GM19240 (cell line): ENCODE measurements around the gene EGF.
A peak's percentile ranks its signal among the peaks of the same experiment; 100 is the strongest.
"Not testable (repeated sequence)": the region's sequence is repeated elsewhere in the genome, so short reads cannot be mapped to it uniquely, and the experiment has no call there.

Experiments used
- DNase-seq: peaks from one replicate; pipeline ENCODE4 v3.0.0; 2011; ENCODE audit warnings: low spot score; ENCODE audit not compliant: insufficient read length

EGF gene

DNA sequence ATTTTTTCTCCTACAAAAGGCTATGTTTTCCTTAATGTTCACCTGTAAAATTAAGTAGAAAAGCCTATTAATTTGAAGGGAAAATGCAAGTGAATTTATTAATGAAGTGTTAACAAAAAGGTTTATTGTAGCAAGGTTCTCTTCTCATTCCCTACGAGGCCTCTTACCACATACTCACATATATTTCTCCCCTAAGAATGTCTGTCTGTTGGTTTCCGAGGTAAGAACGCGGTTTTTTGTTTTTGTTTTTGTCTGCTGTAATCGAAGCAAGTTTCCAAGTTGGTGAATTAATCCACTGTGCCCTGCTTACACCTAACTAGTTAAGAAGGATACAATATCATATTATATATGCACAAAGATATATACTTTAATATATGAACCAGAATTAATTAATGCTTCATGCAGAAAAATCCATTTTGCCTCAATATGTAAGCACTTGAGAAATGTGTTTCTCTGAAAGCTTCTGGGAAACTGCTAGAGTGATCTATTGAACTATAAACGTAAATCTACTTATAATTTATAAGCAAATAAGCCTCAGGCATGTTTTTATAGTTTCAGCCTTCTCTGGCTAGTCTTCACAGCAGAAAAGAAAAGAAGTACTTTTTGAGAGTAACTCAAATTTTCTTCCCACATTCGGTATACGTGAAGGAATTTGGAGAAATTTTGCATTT, 120.8 kb downstream of the EGF start:
- DNase-seq = no peak

DNA sequence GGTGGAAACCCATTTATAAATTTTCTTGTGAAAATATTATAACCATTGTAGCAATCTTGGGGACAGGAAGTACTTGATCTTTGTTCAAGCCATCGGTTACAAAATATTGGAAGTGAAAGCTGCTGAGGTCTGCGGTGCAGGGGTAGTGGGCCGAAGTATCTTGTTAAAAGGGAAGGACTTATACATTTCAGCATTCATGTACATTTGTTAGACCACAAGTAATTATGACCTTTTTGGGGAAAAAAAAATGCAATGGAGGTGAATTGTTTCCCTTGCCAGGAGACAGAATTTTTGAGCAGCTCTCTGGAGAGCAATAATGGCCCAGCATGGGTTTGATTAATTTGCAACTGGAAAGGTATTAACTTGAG, 121.3 kb downstream of the EGF start:
- DNase-seq = peak; percentile 19

DNA sequence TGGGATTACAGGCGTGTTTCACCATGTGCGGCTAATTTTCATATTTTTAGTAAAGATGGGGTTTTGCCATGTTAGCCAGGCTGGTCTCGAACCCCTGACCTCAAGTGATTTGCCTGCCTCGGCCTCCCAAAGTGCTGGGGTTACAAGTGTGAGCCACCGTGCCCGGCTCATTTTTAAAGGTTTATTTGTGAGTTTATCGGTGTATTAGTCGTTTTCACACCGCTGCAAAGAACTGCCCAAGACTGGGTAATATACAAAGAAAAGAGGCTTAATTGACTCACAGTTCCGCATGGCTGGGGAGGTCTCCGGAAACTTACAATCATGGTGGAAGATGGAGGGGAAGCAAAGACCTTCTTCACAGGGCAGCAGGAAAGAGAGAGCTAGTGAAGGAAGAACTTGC, 126.5 kb downstream of the EGF start:
- DNase-seq = not testable (repeated sequence)

DNA sequence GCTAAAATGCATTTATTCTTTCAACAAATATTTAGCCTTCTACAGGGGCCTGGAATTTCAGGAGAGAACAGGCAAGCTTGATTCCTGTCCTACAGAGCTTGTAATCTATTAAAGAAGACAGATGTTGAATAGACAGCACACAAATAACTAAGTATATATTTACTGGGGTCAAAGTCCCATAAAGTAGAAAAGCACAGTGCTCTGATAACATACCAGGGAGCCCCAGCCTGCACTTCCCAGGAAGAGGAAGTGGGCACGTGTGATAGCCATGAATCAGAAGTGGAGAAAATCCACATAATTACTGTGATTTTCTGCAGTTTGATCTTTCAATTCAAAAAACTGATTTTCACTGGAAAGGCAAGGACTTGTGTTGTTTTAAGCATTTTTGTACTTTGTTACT, 129.1 kb downstream of the EGF start:
- DNase-seq = no peak

DNA sequence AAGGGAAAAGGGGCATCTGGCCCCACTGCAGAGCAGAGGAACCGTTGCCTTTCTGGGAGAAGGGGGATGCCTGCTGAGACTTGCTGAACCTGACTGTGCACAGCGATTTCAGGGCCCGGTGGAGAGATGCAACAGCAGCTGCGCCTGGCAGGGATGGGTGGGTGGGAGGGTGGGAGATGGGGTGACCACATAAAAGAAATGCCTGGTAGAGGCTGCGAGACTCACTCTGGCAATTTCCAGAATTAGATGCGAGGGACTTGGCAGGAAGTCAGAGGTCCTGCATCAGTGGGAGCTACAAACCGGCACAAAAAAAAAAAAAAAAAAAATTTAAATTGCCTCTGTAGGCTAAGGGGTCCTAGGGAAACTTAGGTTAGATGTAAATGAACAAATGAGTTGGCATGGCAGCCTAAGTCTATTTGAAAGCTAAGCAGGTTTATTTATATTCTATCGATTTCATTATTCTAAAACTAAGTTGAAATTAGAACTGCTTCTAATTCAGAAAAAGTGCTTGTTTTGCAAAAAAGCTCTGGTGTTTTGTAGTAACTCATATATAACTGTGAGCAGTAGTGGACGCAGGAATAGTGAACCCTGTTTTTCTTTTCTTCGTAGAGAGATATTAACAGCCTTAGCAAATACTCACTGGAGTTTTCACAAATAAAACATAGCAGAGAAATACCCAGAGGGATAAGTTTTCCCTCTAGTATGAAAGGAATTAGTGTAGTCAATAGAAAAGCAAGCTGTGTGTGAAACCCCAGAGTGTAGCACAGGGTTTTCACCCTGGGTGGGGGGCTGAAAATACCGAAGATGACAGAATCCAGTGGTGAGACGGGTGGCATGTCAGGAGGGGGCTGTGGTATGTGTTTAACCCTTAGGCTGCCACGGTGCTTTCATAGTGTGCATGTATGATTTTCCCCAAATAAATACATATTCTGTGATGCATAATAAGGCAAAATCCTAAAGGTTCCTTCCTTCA, 130.1 kb downstream of the EGF start:
- DNase-seq = no peak

DNA sequence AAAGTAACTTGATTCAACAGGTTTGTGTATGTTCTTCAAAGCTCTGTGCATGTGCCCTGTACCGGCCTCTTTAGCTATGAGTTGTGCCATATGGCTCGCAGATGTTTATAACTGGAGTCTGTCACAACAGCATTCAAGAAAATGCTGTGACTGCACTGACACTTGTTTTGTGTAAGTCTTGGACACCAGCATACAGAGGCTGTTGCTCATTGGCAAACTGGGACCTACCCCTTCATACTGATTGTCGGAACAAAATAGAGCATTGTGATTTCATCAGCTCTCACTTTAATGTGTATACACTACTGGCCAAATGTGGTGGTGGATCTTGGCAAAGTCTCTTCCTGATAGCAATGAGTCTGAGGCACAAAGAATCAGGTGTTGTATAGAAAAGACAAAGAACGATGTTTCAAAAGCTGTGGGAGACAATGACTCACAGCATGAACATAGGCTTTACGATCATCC, 133.9 kb downstream of the EGF start:
- no peak for DNase-seq

DNA sequence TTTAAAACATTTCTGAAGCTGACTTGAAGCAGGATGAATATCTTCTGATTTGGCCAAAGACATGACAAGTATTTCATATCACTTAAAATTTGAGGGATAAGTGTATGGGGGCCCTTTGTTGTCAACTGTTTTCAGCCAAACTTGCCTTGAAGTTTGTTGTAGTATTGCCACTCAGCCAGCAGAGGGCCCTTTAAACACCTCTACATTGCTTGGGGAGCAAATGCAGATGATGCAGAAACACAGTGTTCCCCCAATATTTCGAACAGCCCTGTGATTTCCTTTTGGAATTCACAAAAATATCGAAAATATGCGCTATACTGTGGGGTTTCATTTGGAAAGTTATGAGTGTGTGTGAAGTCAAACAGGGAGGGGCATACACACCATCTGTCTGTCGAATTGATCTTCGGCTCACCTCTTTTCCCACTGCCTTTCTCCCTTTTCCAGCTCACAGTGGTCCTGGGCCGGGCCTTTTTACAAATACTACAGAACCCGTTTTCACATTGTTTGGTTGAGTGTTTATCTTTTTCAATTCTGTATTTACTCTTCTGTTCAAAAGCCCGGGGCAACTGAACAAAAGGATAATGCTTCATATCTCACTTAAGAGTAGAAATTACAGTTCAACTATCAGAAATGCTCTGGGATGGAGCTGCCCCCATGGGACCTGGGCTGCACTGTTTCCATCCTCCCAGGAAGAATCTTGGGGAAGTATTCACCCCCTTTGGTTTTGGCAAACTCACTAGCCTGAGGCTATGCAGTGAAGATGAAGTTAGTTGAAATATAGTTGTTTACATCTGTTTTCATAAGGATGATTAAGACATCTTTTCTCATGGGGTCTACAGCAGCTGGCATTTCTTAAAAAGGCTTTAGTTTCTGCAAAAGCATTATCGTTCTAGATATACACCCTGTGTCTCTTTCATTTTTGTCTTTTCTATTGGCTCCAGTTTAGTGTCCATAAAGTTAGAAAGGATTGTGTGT, 137.6 kb downstream of the EGF start:
- DNase-seq = peak; percentile 14

DNA sequence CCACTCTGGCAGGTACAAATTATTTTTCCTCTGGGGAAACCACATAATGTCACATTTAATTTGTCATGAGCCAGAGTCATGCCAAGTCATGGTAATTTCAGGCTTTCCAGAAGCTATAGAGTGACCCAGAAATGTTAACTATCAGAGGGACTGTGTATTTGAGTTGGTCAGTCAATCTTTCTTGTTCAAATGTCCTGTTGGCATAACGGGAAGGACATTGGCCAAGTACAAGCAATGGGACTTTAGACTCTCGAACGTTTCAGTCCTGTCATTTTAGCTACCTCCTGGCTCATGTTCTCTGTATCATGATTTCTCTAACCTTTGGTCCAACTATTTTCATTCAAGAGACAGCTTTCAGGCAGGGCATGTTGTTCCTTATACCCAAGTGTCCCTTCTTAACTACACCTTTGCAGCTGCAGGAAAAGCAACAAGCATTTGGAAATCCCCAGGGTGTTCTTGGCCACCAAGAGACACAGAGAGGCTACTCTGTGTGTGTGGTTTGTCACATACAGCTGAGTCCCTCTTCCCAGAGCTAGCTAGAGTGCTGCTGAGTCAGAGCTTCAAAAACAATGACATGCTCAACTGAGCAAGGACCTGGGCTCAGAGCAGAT, 142.6 kb downstream of the EGF start:
- DNase-seq = peak; percentile 15

DNA sequence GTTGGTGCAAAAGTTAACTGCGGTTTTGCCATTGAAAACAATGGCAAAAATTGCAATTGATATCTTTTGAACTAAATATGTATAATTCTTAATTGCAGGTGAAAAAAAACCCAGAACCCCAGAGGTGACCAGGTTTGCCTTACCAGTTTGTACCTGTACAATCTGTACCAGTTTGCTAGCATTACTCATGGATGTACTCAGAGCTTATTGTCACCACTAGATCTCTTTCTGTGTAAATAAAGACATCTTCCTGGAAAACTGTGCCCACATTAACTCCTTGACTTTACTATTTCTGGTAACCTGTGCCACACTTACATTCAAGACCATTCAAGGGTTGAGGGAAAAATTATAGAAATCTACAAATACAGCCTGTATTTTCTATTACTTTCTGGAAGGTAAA, 146.0 kb downstream of the EGF start:
- no peak for DNase-seq

DNA sequence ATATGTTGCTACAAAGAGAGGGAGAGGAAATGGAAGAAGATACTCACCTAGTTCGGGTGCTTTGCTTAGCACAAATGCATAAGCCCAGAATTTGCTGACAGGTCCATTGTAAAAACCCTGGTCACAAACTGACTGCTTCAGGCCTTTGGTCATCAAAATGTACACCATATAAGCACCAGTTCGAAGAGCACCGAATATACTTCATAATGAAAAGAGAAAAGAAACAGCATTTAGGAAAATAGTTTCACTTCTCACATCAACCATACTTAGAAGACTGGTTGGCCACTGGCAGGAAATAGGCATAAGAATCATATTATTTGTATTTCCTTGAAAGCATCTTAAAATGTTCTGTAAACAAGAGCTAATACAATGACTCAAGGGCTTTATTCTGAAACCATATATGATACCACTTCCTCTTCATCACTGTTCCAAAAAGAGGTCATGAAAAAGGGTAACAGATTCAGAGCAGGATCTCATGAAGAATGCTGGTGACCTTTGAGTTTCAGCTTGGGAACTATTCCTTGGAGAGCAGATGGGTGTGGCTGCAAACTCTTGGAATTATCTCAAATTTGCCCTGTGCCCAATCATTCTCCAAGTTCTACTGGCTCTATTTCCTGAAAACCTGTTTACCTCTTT, 147.0 kb downstream of the EGF start:
- peak; percentile 4 for DNase-seq

DNA sequence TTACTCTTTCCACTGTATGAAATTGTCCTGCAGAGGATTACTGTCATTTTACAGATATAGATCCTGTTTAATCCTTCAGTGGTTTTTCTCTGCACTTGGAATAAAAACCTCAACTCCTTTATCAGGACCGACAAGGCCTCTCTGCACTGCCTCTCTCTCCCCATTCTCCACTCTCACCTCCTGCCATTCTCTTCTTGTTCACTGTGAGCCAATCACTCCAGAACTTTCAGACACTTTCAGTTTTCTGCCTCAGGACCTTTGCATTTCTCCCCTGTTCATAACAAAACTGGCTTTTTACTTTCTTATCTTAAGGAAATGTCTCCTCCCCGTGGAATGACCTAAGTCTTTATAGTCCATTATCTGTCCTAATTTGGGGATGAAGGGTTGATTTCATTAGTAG, 148.4 kb downstream of the EGF start:
- no peak for DNase-seq
